ENCODE data around the gene PRCC.

The PRCC gene

DNA sequence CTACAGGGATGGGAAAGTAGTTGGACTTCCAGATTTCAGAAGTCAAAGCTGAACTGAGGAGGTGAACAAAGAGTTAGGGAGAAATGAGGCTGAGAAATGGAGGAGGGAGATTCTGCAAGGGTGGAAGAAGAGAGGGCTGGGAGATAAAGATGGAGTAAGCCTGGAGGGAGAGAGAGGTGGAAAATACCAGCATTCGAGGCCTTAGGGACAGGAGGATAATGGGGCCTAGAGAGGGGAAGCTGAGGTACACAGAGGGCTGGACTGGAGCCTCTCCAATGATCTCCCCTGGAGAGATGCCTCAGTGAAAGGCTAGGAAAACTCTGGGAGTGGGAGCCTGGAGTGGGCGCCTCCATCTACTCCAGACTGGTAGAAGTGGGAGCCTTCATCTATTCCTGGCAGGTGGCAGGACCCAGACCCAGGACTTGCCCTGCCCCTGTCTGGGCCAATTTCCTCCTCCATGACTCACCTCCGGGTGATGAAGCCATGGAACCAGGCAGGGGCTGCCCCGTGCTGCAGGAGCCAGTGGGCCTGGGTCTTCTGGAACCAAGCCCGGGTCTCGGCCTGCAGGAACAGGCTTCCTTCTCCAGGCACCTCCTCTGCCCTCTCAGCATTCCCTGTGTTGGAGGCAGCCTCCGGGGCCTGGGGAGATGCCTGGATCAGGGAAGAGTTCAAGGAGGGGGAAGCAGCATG lies 47.4 kb downstream of the PRCC start:
- TF ChIP-seq, protein P1, sequence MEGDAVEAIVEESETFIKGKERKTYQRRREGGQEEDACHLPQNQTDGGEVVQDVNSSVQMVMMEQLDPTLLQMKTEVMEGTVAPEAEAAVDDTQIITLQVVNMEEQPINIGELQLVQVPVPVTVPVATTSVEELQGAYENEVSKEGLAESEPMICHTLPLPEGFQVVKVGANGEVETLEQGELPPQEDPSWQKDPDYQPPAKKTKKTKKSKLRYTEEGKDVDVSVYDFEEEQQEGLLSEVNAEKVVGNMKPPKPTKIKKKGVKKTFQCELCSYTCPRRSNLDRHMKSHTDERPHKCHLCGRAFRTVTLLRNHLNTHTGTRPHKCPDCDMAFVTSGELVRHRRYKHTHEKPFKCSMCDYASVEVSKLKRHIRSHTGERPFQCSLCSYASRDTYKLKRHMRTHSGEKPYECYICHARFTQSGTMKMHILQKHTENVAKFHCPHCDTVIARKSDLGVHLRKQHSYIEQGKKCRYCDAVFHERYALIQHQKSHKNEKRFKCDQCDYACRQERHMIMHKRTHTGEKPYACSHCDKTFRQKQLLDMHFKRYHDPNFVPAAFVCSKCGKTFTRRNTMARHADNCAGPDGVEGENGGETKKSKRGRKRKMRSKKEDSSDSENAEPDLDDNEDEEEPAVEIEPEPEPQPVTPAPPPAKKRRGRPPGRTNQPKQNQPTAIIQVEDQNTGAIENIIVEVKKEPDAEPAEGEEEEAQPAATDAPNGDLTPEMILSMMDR (IDR thresholded peaks at IDR 0.05; ENCODE audit: insufficient read depth, low read length, poor library complexity, severe bottlenecking) = no peak
- H3K4me3 ChIP-seq (replicated peaks; ENCODE audit: low read depth, low read length) = no peak overlapping the region
- DNase-seq (ENCODE audit: extremely low read depth, insufficient read length) = no peak

DNA sequence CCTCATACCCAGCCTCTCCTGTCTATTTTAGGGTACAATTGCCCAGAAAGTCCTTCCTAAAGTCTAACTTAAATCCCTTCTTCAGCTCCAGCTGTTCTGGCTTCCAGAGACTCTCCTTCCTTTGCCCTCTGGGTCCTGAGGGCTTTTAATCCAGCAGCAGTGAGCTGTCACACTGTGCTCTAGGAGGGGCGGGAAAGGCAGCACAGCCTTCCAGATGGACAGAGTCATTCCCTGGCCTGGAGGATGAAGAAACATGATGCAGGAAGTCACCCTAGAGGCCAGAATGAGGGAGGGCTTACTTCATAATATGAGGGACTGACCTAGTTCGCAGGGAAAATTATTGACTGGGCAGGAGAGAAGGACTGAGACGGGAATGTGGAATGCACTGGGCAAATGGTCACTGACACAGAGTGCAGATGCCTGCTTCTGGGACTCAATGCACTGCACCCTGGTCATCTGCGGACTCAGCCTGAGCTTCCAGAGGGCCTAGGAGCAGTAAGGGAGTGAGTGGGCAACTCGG lies 48.0 kb downstream of the PRCC start:
- no peak for DNase-seq (ENCODE audit: extremely low read depth, insufficient read length)
- Histone ChIP-seq H3K27me3 (replicated peaks; ENCODE audit: control insufficient read depth, insufficient read depth, low read length) (no peaks in the 10 kb centered on the region; the same call in 1 of the 2 replicates), H3K36me3 (ENCODE audit: control insufficient read depth, insufficient read depth, low read length) (no peaks in the 10 kb centered on the region), H3K4me3 (replicated peaks; ENCODE audit: low read depth, low read length) (no peak overlapping the region)
- TF ChIP-seq, protein P1 (IDR thresholded peaks at IDR 0.05; ENCODE audit: insufficient read depth, low read length, poor library complexity, severe bottlenecking) = no peak

More for the DNA sequence above, 47.4 kb downstream of the PRCC start:
- Histone ChIP-seq H3K36me3 (ENCODE audit: control insufficient read depth, insufficient read depth, low read length) (no peaks in the 10 kb centered on the region), H3K27me3 (replicated peaks; ENCODE audit: control insufficient read depth, insufficient read depth, low read length) (no peaks in the 10 kb centered on the region; the same call in 1 of the 2 replicates)

DNA sequence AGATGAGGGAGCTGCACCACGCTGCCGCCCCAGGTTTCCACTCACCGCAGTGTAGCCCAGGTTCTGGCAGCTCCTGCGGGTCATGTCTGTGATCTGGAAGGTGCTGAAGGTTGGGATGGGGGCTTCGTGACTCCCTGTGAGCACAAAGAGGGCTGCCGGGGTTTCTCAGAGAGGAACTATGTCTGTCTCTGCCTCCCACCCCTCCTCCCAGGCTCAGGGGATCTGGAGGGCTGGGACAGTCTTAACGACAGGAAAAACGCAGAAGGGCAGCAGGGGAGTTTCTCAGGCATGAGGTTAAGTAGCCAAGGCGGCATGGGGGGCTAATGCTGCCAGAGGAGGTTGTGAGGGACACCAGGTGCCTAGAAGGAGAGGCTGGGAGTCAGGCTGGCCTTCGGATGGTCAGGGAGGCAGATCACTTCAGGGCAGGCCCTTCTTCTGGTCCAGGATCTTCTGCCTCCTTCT lies 48.7 kb downstream of the PRCC start:
- DNase-seq (ENCODE audit: extremely low read depth, insufficient read length) = no peak
- TF ChIP-seq, protein P1 (IDR thresholded peaks at IDR 0.05; ENCODE audit: insufficient read depth, low read length, poor library complexity, severe bottlenecking) = no peak
- no peaks in the 10 kb centered on the region for H3K36me3 ChIP-seq (ENCODE audit: control insufficient read depth, insufficient read depth, low read length)
- H3K27me3 ChIP-seq (replicated peaks; ENCODE audit: control insufficient read depth, insufficient read depth, low read length) = no peaks in the 10 kb centered on the region; the same call in 1 of the 2 replicates
- H3K4me3 ChIP-seq (replicated peaks; ENCODE audit: low read depth, low read length) = peak overlapping the region; percentile 57

DNA sequence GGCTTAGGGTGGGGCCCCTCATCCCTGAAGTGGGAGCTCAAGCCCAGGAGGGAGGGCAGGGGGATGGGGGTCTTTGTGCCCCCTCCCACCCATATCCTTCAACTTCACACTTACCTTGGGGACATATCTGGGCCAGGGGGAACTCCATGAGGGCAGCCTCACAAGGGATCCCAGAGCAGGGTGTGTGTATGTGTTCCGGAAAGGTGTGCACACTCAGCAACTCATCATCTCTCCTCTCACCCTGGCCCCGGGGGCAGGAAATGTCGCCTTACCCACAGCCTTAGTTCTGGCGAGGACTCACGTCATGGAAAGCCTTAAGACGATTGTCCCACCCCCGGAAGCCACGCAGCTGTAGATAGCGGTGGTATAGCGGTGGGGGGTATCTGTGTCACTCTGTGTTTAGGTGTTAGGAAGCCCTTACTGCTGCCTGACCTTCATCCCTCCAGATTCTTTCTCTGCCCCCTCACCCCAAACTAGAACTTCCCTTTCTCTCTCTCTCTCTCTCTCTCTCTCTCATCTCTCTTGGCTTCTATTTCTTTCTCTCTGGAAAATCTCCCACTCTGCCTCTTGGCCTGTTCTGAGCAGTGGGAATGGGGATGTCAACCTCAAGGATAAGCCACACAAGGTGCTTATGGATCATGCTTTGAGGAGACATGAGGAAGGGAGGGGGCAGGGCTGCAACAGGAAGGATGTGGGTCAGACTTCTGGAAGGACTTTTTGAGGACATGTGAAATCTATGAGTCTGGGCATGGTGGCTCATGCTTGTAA lies 49.4 kb downstream of the PRCC start, which contains the start of gene SH2D2A:
Gene SH2D2A (minus strand): TSS at position 288 of the 768 bp plus-strand sequence. CDS start 140 bp downstream, at position 148.
- DNase-seq (ENCODE audit: extremely low read depth, insufficient read length) = peak; percentile 71
- peak within 1 kb of the TSS; percentile 57 for H3K4me3 ChIP-seq (replicated peaks; ENCODE audit: low read depth, low read length)
- no peaks in the 10 kb centered on the region; the same call in 1 of the 2 replicates for H3K27me3 ChIP-seq (replicated peaks; ENCODE audit: control insufficient read depth, insufficient read depth, low read length)
- no peaks in the 10 kb centered on the region for H3K36me3 ChIP-seq (ENCODE audit: control insufficient read depth, insufficient read depth, low read length)
- TF ChIP-seq, protein P1 (IDR thresholded peaks at IDR 0.05; ENCODE audit: insufficient read depth, low read length, poor library complexity, severe bottlenecking) = no peak

DNA sequence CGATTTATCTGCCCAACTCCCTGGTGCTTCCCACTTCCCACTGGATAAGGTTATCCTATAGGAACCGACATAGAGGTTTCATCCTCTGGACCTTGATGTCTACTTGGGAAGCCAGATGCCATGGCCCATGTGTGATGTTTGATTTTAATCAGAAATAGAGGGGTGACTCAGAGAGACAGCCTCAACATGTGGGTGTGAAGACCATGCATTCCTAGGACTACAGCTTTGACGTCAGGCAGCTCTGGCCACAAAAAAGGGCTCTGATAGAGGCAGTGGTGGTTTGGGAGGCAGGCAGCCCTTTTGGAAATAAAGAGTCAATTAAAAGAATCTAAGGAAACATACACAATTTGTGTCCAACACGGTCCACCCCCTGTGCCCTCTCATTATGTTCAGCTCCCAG lies 54.5 kb downstream of the PRCC start:
- Histone ChIP-seq H3K4me3 (replicated peaks; ENCODE audit: low read depth, low read length) (no peak overlapping the region), H3K27me3 (replicated peaks; ENCODE audit: control insufficient read depth, insufficient read depth, low read length) (no peaks in the 10 kb centered on the region), H3K36me3 (ENCODE audit: control insufficient read depth, insufficient read depth, low read length) (no peaks in the 10 kb centered on the region)
- DNase-seq (ENCODE audit: extremely low read depth, insufficient read length) = no peak
- TF ChIP-seq, protein P1 (IDR thresholded peaks at IDR 0.05; ENCODE audit: insufficient read depth, low read length, poor library complexity, severe bottlenecking) = no peak
